ENCODE measurements around the gene GCH1.

Gene GCH1

DNA sequence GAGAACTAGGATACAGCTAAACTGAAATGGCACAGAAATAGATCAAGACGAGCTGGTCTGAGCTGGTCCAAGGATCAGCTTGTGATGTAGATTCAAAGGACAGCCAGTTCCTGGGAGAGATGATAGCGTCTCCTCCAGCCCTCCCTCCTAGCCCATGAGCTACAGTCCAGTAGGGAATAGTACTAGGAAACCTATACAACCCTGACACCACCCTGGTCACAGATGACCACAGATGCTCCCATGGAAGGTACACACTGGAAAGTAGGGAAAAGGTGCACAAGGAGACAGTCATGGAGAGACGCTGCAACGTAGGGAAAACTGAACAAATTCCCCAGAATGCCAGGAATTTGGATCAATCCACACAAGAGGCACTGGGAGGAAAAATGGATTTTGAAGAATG, 6.9 kb downstream of the GCH1 start:
- TF ChIP-seq, protein P1, sequence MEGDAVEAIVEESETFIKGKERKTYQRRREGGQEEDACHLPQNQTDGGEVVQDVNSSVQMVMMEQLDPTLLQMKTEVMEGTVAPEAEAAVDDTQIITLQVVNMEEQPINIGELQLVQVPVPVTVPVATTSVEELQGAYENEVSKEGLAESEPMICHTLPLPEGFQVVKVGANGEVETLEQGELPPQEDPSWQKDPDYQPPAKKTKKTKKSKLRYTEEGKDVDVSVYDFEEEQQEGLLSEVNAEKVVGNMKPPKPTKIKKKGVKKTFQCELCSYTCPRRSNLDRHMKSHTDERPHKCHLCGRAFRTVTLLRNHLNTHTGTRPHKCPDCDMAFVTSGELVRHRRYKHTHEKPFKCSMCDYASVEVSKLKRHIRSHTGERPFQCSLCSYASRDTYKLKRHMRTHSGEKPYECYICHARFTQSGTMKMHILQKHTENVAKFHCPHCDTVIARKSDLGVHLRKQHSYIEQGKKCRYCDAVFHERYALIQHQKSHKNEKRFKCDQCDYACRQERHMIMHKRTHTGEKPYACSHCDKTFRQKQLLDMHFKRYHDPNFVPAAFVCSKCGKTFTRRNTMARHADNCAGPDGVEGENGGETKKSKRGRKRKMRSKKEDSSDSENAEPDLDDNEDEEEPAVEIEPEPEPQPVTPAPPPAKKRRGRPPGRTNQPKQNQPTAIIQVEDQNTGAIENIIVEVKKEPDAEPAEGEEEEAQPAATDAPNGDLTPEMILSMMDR (IDR thresholded peaks at IDR 0.05; ENCODE audit: low read length, missing control alignments), result no peak
- DNase-seq (ENCODE audit: low read depth), result no peak
- no peak overlapping the region for H3K4me3 ChIP-seq (replicated peaks; ENCODE audit: low read depth, low read length)

DNA sequence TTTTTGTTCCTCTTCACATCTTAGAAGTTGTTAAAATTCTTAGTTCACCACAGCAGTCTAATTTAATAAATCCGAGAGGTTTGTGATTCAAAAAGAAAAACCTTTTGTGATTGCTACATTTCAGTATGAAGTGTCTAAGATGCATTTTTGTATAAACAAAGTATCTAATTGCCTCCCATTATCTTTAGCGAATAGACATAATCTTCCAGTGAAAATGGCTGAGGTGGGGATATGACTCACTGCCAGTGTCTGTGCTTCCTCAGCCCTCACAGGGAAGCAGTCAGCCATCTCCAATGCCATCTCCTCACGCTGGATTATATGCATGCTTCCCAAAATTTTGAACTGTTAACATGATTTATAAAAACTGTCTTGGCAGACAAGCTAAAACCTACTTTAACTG, 7.6 kb downstream of the GCH1 start:
- peak; percentile 34 for DNase-seq (ENCODE audit: low read depth)
- TF ChIP-seq, protein P1 (IDR thresholded peaks at IDR 0.05; ENCODE audit: low read length, missing control alignments), result no peak
- no peak overlapping the region for H3K4me3 ChIP-seq (replicated peaks; ENCODE audit: low read depth, low read length)

DNA sequence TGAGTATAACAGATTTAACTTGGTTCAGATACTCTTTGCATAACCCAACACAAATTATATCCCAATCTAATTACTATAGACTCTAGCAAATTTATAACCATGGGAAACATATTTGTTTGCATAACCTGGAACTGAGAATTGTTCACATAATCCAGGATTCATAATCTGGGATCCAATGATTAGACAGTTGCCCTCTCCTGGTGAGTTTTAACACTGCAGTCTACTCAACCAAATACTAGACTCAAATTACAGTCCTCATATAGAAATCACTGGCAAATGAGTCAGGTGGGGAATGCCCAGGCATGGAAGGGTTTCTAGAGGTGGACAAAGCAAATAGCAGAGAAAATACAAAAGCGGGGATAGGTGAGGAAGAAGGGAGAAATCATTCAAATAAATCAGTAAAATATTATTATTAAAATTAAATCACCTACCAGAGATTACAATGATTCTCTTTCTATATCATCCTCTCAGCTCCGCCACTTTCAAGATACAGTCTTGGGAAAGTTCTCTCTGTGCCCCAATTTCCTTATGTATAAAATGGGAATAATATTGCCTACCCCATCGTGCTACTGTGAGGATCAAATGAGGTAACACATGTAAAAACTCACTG, 9.4 kb downstream of the GCH1 start:
- TF ChIP-seq, protein P1 (IDR thresholded peaks at IDR 0.05; ENCODE audit: low read length, missing control alignments), result peak; percentile 84
- no peak overlapping the region for H3K4me3 ChIP-seq (replicated peaks; ENCODE audit: low read depth, low read length)
- DNase-seq (ENCODE audit: low read depth), result peak; percentile 76

DNA sequence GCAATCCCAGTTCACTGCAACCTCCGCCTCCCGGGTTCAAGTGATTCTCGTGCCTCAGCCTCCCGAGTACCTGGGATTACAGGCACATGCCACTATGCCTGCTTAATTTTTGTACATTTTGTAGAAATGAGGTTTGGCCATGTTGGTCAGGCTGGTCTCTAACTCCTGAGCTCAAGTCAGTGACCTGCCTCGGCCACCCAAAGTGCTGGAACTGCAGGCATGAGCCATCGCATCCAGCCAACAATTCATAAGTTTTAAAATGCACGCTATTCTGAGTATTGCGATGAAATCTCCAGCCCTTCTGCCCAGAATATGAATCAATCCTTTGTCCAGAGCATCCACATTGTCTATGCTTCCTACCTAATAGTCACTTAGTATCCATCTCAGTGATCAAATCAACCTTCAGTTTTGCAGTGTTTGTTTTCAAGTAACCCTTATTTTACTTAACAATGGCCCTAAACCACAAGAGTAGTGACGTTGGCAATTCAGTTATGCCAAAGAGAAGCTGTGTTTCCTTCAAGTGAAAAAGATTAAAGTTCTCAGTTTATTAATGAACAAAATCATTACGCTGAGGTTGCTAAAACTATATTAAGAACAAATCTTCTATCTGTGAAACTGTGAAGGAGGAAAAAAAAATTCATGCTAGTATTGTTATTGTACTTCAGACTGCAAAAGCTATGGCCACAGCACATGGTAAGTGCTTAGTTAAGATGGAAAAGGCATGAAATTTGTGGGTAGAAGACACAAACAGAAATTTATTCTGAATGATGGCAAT, 11.0 kb downstream of the GCH1 start:
- TF ChIP-seq, protein P1 (IDR thresholded peaks at IDR 0.05; ENCODE audit: low read length, missing control alignments), result no peak
- DNase-seq (ENCODE audit: low read depth), result no peak
- no peak overlapping the region for H3K4me3 ChIP-seq (replicated peaks; ENCODE audit: low read depth, low read length)

DNA sequence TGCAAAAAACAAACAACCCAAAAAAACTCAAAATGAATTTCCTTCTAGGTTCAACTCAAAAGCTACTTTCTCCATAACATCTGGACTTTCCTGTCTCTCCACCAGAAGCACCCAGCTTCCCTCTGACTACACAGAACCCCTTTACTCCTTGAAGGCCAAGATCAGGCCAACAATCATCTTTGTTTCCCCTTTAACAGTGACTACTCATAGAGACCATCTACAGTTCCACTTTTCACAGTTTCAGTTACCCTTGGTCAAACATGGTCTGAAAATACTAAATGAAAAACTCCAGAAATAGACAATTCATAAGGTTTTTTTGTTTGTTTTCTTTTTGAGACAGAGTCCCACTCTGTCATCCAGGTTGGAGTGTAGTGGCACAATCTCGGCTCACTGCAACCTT, 11.8 kb downstream of the GCH1 start:
- no peak overlapping the region for H3K4me3 ChIP-seq (replicated peaks; ENCODE audit: low read depth, low read length)
- TF ChIP-seq, protein P1 (IDR thresholded peaks at IDR 0.05; ENCODE audit: low read length, missing control alignments), result no peak

DNA sequence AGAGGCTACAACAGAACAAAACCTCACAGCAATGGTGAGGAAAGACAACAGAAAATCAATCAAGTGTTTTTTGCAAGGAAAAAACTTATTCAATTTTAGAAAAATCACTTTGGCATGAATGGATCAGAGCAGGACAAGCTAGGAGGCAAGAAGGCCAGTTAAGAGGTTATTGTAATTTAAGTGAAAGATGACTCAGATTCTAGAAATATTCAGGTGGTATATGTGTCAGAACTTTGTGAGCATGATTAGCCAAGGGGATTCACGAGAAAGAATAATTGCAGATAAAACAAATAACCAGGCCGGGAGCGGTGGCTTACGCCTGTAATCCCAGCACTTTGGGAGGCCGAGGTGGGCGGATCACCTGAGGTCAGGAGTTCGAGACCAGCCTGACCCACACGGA, 12.7 kb downstream of the GCH1 start:
- no peak for DNase-seq (ENCODE audit: low read depth)
- H3K4me3 ChIP-seq (replicated peaks; ENCODE audit: low read depth, low read length), result no peak overlapping the region
- TF ChIP-seq, protein P1 (IDR thresholded peaks at IDR 0.05; ENCODE audit: low read length, missing control alignments), result no peak

More for the DNA sequence above, 11.8 kb downstream of the GCH1 start:
- no peak for DNase-seq (ENCODE audit: low read depth)
